ENCODE measurements around the gene MAB21L2.

Gene MAB21L2

DNA sequence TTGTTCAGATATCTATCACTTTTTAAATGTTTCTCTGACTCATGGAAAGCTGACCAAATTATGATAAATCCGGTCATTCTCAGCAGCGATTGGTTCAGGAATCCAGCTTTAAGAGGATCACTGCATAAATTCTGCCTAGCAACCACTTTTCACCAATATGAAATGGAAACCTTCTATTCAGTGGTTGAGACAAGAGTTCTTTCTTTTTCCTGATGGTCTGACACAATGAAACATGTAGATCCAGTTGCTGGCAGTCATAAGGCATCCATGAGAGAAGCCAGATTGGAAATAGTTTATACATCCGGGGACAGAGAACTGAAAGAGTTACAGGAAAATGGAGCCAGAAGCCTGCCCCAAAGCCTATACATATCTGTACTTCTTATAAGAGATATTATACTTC, 27.2 kb downstream of the MAB21L2 start:
- H3K27me3 ChIP-seq (ENCODE audit: insufficient read depth, low read length, poor library complexity, severe bottlenecking) = no peaks in the 10 kb centered on the region
- H3F3A ChIP-seq (ENCODE audit: low read depth) = no peaks in the 10 kb centered on the region
- no peaks in the 10 kb centered on the region for H3K79me2 ChIP-seq (ENCODE audit: insufficient read depth, low read length)
- H3K9me2 ChIP-seq (replicated peaks; ENCODE audit: low read depth, low read length) = no peaks in the 10 kb centered on the region
- H3K9me3 ChIP-seq (ENCODE audit: insufficient read depth, low read depth, low read length) = no peaks in the 10 kb centered on the region
- no peaks in the 10 kb centered on the region for H3K36me3 ChIP-seq (ENCODE audit: insufficient read depth, low read length)
- no peak overlapping the region for H3K4me2 ChIP-seq (ENCODE audit: low read depth, low read length, poor library complexity, severe bottlenecking)
- H3K4me3 ChIP-seq (ENCODE audit: low read length, poor library complexity, severe bottlenecking) = no peak overlapping the region
- no peak for TF ChIP-seq EZH2phosphoT487 (IDR thresholded peaks at IDR 0.05; ENCODE audit: borderline replicate concordance)
- TF ChIP-seq, protein P1, sequence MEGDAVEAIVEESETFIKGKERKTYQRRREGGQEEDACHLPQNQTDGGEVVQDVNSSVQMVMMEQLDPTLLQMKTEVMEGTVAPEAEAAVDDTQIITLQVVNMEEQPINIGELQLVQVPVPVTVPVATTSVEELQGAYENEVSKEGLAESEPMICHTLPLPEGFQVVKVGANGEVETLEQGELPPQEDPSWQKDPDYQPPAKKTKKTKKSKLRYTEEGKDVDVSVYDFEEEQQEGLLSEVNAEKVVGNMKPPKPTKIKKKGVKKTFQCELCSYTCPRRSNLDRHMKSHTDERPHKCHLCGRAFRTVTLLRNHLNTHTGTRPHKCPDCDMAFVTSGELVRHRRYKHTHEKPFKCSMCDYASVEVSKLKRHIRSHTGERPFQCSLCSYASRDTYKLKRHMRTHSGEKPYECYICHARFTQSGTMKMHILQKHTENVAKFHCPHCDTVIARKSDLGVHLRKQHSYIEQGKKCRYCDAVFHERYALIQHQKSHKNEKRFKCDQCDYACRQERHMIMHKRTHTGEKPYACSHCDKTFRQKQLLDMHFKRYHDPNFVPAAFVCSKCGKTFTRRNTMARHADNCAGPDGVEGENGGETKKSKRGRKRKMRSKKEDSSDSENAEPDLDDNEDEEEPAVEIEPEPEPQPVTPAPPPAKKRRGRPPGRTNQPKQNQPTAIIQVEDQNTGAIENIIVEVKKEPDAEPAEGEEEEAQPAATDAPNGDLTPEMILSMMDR (conservative IDR thresholded peaks at IDR 0.05; ENCODE audit: low read length) = no peak
- H3K4me1 ChIP-seq (ENCODE audit: insufficient read depth, low read length, poor library complexity, severe bottlenecking) = no peaks in the 10 kb centered on the region
- H2AFZ ChIP-seq (ENCODE audit: low read length) = no peak overlapping the region
- H3K9ac ChIP-seq (ENCODE audit: low read depth, low read length, poor library complexity, severe bottlenecking) = no peak overlapping the region
- no peaks in the 10 kb centered on the region for H4K20me1 ChIP-seq (ENCODE audit: insufficient read depth, low read length, poor library complexity, severe bottlenecking)

DNA sequence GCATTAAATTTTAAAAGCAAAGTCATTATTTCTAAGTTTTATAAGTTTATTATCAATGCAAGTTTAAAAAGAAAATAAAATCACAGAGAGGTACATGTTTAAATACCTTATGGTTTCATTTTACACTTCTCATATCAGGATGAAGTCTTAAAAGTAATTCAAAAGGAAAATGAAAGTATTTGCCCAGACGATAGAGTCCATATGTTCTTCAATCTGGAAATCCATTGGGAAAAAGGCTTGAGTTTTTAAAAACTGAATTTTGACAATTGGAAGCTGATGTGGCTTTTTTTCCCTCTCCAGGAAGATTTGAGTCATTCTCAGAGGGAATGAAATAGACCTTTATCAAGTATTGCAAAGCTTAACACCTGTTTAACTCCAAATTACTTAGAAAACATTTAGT, 37.1 kb downstream of the MAB21L2 start:
- H3K4me1 ChIP-seq (ENCODE audit: insufficient read depth, low read length, poor library complexity, severe bottlenecking) = no peaks in the 10 kb centered on the region
- H3K4me3 ChIP-seq (ENCODE audit: low read length, poor library complexity, severe bottlenecking) = no peak overlapping the region
- no peaks in the 10 kb centered on the region for H3K79me2 ChIP-seq (ENCODE audit: insufficient read depth, low read length)
- TF ChIP-seq, protein P1 (conservative IDR thresholded peaks at IDR 0.05; ENCODE audit: low read length) = no peak
- no peak for TF ChIP-seq EZH2phosphoT487 (IDR thresholded peaks at IDR 0.05; ENCODE audit: borderline replicate concordance)
- H3K36me3 ChIP-seq (ENCODE audit: insufficient read depth, low read length) = peaks cover 6% of the 10 kb centered on the region; the same call in 1 of the 2 replicates
- no peaks in the 10 kb centered on the region for H3K9me3 ChIP-seq (ENCODE audit: insufficient read depth, low read depth, low read length)
- no peak overlapping the region for H3K9ac ChIP-seq (ENCODE audit: low read depth, low read length, poor library complexity, severe bottlenecking)
- no peaks in the 10 kb centered on the region for H3K27me3 ChIP-seq (ENCODE audit: insufficient read depth, low read length, poor library complexity, severe bottlenecking)
- no peaks in the 10 kb centered on the region for H3K9me2 ChIP-seq (replicated peaks; ENCODE audit: low read depth, low read length)
- H2AFZ ChIP-seq (ENCODE audit: low read length) = no peak overlapping the region
- no peaks in the 10 kb centered on the region for H4K20me1 ChIP-seq (ENCODE audit: insufficient read depth, low read length, poor library complexity, severe bottlenecking)
- no peak overlapping the region for H3K4me2 ChIP-seq (ENCODE audit: low read depth, low read length, poor library complexity, severe bottlenecking)
- H3F3A ChIP-seq (ENCODE audit: low read depth) = no peaks in the 10 kb centered on the region

DNA sequence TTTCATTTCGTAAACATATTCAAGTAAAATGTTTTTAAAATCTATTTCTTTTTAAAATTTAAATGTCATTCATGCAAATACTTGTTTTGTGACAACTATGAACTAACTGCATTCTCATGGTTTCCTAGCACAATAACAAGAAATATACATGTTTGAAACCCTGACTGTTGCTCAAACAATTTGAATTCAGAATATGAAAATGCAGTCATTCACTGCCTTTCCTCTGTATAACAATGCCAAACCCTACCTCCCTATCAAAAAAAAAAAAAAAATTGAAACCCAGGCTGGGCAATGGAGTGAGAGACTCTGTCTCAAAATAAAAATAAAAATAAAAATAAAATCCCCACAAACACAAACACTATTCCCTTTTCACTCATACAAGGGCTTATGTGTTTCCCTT, 42.1 kb downstream of the MAB21L2 start:
- Histone ChIP-seq H4K20me1 (ENCODE audit: insufficient read depth, low read length, poor library complexity, severe bottlenecking) (no peaks in the 10 kb centered on the region), H3K4me3 (ENCODE audit: low read length, poor library complexity, severe bottlenecking) (no peak overlapping the region), H3F3A (ENCODE audit: low read depth) (no peaks in the 10 kb centered on the region), H3K9ac (ENCODE audit: low read depth, low read length, poor library complexity, severe bottlenecking) (no peak overlapping the region), H3K27me3 (ENCODE audit: insufficient read depth, low read length, poor library complexity, severe bottlenecking) (no peaks in the 10 kb centered on the region), H3K36me3 (ENCODE audit: insufficient read depth, low read length) (peaks cover 6% of the 10 kb centered on the region; the same call in 1 of the 2 replicates), H3K9me2 (replicated peaks; ENCODE audit: low read depth, low read length) (no peaks in the 10 kb centered on the region), H2AFZ (ENCODE audit: low read length) (no peak overlapping the region), H3K4me2 (ENCODE audit: low read depth, low read length, poor library complexity, severe bottlenecking) (no peak overlapping the region), H3K4me1 (ENCODE audit: insufficient read depth, low read length, poor library complexity, severe bottlenecking) (peaks cover 11% of the 10 kb centered on the region), H3K79me2 (ENCODE audit: insufficient read depth, low read length) (no peaks in the 10 kb centered on the region), H3K9me3 (ENCODE audit: insufficient read depth, low read depth, low read length) (no peaks in the 10 kb centered on the region)
- no peak for TF ChIP-seq EZH2phosphoT487 (IDR thresholded peaks at IDR 0.05; ENCODE audit: borderline replicate concordance)
- TF ChIP-seq, protein P1 (conservative IDR thresholded peaks at IDR 0.05; ENCODE audit: low read length) = no peak

All from Loucy (cell line).